HG03139 (cell line): ENCODE results near the gene CALY.
A peak's percentile ranks its signal among the peaks of the same experiment; 100 is the strongest.
"Not testable (repeated sequence)": the region's sequence is repeated elsewhere in the genome, so short reads cannot be mapped to it uniquely, and the experiment has no call there.

Source experiments
- ATAC-seq: cut with Tn5 transposase; IDR thresholded peaks from one replicate; pipeline ENCODE4 v1.9.1; 2021; ENCODE audit not compliant: unreplicated experiment

CALY gene

GRCh38 chr10:133332936-133333699 lies 3.6 kb downstream of the CALY start:
- ATAC-seq = no peak

GRCh38 chr10:133329491-133330202 lies 7.0 kb downstream of the CALY start:
- ATAC-seq = peak; percentile 84

- no peak for ATAC-seq
These were observed 8.0 kb downstream of the CALY start for GRCh38 chr10:133328358-133329343.

- no peak for ATAC-seq
These were observed 8.9 kb downstream of the CALY start for GRCh38 chr10:133327651-133328357.

- no peak for ATAC-seq
These were observed 9.7 kb downstream of the CALY start for GRCh38 chr10:133326745-133327650.

- ATAC-seq = no peak
These were observed 10.5 kb downstream of the CALY start for GRCh38 chr10:133326223-133326551.

- ATAC-seq = no peak
These were observed 11.1 kb downstream of the CALY start for GRCh38 chr10:133325440-133326222.

GRCh38 chr10:133324857-133325260 lies 11.8 kb downstream of the CALY start:
- no peak for ATAC-seq

- ATAC-seq = no peak
These were observed 12.4 kb downstream of the CALY start for GRCh38 chr10:133324198-133324792.

GRCh38 chr10:133322064-133322709 lies 14.5 kb downstream of the CALY start:
- ATAC-seq = not testable (repeated sequence)

- not testable (repeated sequence) for ATAC-seq
These were observed 15.8 kb downstream of the CALY start for GRCh38 chr10:133320852-133321422.

- no peak for ATAC-seq
These were observed 18.1 kb downstream of the CALY start for GRCh38 chr10:133318494-133319127.

- ATAC-seq = no peak
These were observed 20.0 kb downstream of the CALY start for GRCh38 chr10:133316732-133317131.

- ATAC-seq = no peak
These were observed 20.4 kb downstream of the CALY start for GRCh38 chr10:133316266-133316665.

- no peak for ATAC-seq
These were observed 20.8 kb downstream of the CALY start for GRCh38 chr10:133315847-133316246.

GRCh38 chr10:133314911-133315310 lies 21.8 kb downstream of the CALY start:
- no peak for ATAC-seq

- ATAC-seq = no peak
These were observed 23.5 kb downstream of the CALY start for GRCh38 chr10:133313192-133313591.
